ENCODE measurements around the gene TRIP12. TPM values are rescaled to one million over a fixed set of nuclear protein-coding genes. Genes with fewer than 3 reads are reported as not detected.

Gene TRIP12
- total RNA-seq, 1 experiment from 2014 or later = 368 TPM

DNA sequence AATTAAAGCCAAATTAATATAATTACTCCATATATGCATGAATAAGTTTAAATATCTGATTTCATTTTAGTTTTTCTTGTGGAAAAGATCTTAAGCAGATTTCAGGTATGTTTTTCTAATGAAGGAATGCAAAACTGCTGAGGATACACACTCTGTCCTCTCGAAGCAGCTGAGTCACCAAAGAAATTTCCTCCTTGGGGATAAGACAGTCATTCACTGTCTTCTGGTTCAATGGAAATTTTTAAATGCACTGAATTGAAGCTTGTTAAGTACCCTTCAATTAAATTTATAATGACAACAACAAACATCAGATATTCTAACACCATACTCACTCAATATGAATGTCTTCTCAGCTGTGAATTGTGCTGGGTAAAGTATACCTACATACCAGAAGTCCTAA lies 106.0 kb downstream of the TRIP12 start:
- Histone ChIP-seq H3K27me3 (ENCODE audit: control insufficient read depth, insufficient read depth, low read length) (no peaks in the 10 kb centered on the region), H3K36me3 (ENCODE audit: control insufficient read depth, insufficient read depth, low read length) (peaks cover 41% of the 10 kb centered on the region), H3K4me3 (ENCODE audit: low read depth in 2 of 2, low read length in 2 of 2) (no peak overlapping the region), H3K27ac (ENCODE audit: low read length) (peak overlapping the region; percentile 41; the same call in 1 of the 2 replicates), H3K4me1 (ENCODE audit: control insufficient read depth, insufficient read depth, low read length) (no peaks in the 10 kb centered on the region; the same call in 1 of the 2 replicates), H3K9me3 (ENCODE audit: control insufficient read depth, insufficient read depth, low read depth, low read length) (no peaks in the 10 kb centered on the region)
- TF ChIP-seq, protein P1, sequence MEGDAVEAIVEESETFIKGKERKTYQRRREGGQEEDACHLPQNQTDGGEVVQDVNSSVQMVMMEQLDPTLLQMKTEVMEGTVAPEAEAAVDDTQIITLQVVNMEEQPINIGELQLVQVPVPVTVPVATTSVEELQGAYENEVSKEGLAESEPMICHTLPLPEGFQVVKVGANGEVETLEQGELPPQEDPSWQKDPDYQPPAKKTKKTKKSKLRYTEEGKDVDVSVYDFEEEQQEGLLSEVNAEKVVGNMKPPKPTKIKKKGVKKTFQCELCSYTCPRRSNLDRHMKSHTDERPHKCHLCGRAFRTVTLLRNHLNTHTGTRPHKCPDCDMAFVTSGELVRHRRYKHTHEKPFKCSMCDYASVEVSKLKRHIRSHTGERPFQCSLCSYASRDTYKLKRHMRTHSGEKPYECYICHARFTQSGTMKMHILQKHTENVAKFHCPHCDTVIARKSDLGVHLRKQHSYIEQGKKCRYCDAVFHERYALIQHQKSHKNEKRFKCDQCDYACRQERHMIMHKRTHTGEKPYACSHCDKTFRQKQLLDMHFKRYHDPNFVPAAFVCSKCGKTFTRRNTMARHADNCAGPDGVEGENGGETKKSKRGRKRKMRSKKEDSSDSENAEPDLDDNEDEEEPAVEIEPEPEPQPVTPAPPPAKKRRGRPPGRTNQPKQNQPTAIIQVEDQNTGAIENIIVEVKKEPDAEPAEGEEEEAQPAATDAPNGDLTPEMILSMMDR (IDR thresholded peaks at IDR 0.05) = no peak
- TF ChIP-seq, protein P2, sequence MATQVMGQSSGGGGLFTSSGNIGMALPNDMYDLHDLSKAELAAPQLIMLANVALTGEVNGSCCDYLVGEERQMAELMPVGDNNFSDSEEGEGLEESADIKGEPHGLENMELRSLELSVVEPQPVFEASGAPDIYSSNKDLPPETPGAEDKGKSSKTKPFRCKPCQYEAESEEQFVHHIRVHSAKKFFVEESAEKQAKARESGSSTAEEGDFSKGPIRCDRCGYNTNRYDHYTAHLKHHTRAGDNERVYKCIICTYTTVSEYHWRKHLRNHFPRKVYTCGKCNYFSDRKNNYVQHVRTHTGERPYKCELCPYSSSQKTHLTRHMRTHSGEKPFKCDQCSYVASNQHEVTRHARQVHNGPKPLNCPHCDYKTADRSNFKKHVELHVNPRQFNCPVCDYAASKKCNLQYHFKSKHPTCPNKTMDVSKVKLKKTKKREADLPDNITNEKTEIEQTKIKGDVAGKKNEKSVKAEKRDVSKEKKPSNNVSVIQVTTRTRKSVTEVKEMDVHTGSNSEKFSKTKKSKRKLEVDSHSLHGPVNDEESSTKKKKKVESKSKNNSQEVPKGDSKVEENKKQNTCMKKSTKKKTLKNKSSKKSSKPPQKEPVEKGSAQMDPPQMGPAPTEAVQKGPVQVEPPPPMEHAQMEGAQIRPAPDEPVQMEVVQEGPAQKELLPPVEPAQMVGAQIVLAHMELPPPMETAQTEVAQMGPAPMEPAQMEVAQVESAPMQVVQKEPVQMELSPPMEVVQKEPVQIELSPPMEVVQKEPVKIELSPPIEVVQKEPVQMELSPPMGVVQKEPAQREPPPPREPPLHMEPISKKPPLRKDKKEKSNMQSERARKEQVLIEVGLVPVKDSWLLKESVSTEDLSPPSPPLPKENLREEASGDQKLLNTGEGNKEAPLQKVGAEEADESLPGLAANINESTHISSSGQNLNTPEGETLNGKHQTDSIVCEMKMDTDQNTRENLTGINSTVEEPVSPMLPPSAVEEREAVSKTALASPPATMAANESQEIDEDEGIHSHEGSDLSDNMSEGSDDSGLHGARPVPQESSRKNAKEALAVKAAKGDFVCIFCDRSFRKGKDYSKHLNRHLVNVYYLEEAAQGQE (IDR thresholded peaks at IDR 0.05; ENCODE audit: insufficient read depth in 1 of 2, low read depth in 2 of 2, low read length in 1 of 2) = no peak
- TF ChIP-seq TCF7L2 (IDR thresholded peaks at IDR 0.05; ENCODE audit: low read depth, low read length) = no peak
- no peak for TF ChIP-seq SIN3A (IDR thresholded peaks at IDR 0.05; ENCODE audit: borderline replicate concordance, insufficient read depth, low read depth, low read length)
- no peak for TF ChIP-seq POLR2AphosphoS5 (IDR thresholded peaks at IDR 0.05; ENCODE audit: low read depth, low read length)
- DNase-seq (ENCODE audit: low read depth, low spot score) (no peak), ATAC-seq (peak; percentile 85)
- BruUV-seq (replicated peaks) = no TSS peak
- CTCF ChIA-PET = no interaction called here
- intact Hi-C loops (cut with micrococcal nuclease; ENCODE audit: unreplicated experiment) (no loop called here), in situ Hi-C loops (cut with HindIII; ENCODE audit: low pct_unique_long_range_greater_than_20kb, low sequenced_read_pairs) (no loop called here)
- POLR2A ChIA-PET = no interaction called here

DNA sequence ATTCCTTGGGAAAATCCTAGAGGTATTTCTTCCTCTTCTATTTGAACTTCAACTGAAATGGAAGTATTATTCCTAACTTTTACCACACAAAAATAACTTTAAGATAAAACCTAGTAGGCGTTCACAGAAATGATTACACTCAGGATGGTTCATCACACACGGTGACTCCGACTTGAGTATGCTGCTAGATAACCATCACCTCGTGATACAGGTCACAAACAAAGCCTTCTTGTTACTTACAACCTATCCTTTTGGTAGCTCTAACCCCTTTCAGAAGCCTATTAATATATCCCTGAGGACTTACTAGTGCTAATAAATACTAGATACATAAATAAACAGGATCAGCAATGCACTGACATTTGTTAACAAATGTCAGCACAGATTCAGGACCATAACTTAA lies 106.5 kb downstream of the TRIP12 start:
- ATAC-seq = peak; percentile 77
- Histone ChIP-seq H3K27ac (ENCODE audit: low read length) (0 out of 2 replicates have a peak overlapping the region, but pooled peaks have one; percentile 3), H3K4me3 (ENCODE audit: low read depth in 2 of 2, low read length in 2 of 2) (no peak overlapping the region), H3K27me3 (ENCODE audit: control insufficient read depth, insufficient read depth, low read length) (no peaks in the 10 kb centered on the region), H3K36me3 (ENCODE audit: control insufficient read depth, insufficient read depth, low read length) (peaks cover 46% of the 10 kb centered on the region), H3K4me1 (ENCODE audit: control insufficient read depth, insufficient read depth, low read length) (no peaks in the 10 kb centered on the region; the same call in 1 of the 2 replicates), H3K9me3 (ENCODE audit: control insufficient read depth, insufficient read depth, low read depth, low read length) (no peaks in the 10 kb centered on the region)
- no peak for DNase-seq (ENCODE audit: low read depth, low spot score)
- TF ChIP-seq TCF7L2 (IDR thresholded peaks at IDR 0.05; ENCODE audit: low read depth, low read length) = no peak
- TF ChIP-seq POLR2AphosphoS5 (IDR thresholded peaks at IDR 0.05; ENCODE audit: low read depth, low read length) = no peak
- TF ChIP-seq, protein P2 (IDR thresholded peaks at IDR 0.05; ENCODE audit: insufficient read depth in 1 of 2, low read depth in 2 of 2, low read length in 1 of 2) = no peak
- no peak for TF ChIP-seq SIN3A (IDR thresholded peaks at IDR 0.05; ENCODE audit: borderline replicate concordance, insufficient read depth, low read depth, low read length)
- TF ChIP-seq, protein P1 (IDR thresholded peaks at IDR 0.05) = no peak
- CTCF ChIA-PET = no interaction called here
- intact Hi-C loops (cut with micrococcal nuclease; ENCODE audit: unreplicated experiment) (no loop called here), in situ Hi-C loops (cut with HindIII; ENCODE audit: low pct_unique_long_range_greater_than_20kb, low sequenced_read_pairs) (no loop called here)
- no TSS peak for BruUV-seq (replicated peaks)
- POLR2A ChIA-PET = no interaction called here
